Suprapubic skin (tissue), 3 donors: ENCODE measurements around the gene ZDHHC11B.

Source experiments
- POLR2A ChIP-seq, 2 donors: fragments of 450-650 bp; IDR thresholded peaks; one replicate each; pipeline ENCODE4 v1.6.1; 2017; ENCODE audit warnings: antibody characterized with exemption in 2 of 2, mild to moderate bottlenecking in 2 of 2, moderate library complexity in 2 of 2
- TF ChIP-seq, protein P1 (sequence below), 2 donors: fragments of 200-600 bp in 1 of 2; fragments of 450-650 bp in 1 of 2; sonication (generic) in 1 of 2; IDR thresholded peaks; one replicate each; pipeline ENCODE4 v1.5.1; 2016 to 2019; ENCODE audit warnings: antibody characterized with exemption in 2 of 2, mild to moderate bottlenecking in 1 of 2, moderate library complexity in 1 of 2

DNA sequence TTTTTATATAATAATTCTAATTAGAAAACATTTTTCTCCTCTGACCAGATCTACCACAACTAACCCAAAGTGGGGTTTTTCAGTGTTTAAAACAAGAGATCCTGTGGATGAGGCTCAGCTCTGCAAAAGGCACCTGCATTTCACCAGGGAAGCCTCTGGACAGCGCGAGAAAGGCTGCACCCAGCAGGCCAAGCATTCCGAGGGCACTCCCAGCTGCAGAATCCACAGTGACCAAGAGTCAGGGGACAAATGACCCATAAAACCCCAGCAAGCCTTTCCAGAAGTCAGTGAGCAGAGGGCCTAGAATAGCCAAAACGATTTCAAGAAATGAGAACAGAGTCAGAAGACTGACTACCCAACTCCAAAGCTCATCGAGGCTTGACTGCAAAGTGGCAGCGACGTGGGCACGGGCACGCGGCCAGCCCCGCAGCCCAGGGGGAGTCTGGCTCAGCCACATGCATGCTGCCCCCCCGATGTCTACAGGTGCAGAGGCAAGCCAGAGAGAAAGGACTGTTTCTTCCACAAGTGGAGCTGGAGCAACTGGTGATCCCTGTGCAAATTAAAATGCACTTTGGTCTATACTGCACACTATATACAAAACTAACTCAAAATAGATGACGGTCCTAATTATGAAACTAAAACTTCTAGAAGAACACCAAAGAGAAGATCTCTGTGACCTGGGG, 117.6 kb downstream of the ZDHHC11B start:
- no peak for TF ChIP-seq POLR2A (IDR thresholded peaks at IDR 0.05)
- TF ChIP-seq, protein P1, sequence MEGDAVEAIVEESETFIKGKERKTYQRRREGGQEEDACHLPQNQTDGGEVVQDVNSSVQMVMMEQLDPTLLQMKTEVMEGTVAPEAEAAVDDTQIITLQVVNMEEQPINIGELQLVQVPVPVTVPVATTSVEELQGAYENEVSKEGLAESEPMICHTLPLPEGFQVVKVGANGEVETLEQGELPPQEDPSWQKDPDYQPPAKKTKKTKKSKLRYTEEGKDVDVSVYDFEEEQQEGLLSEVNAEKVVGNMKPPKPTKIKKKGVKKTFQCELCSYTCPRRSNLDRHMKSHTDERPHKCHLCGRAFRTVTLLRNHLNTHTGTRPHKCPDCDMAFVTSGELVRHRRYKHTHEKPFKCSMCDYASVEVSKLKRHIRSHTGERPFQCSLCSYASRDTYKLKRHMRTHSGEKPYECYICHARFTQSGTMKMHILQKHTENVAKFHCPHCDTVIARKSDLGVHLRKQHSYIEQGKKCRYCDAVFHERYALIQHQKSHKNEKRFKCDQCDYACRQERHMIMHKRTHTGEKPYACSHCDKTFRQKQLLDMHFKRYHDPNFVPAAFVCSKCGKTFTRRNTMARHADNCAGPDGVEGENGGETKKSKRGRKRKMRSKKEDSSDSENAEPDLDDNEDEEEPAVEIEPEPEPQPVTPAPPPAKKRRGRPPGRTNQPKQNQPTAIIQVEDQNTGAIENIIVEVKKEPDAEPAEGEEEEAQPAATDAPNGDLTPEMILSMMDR (IDR thresholded peaks at IDR 0.05): no peak
